Upper lobe of right lung (tissue), 1 donor: ENCODE results near the gene KCTD5. TPM values are rescaled to one million over a fixed set of nuclear protein-coding genes. Genes with fewer than 3 reads are reported as not detected.
A peak's percentile ranks its signal among the peaks of the same experiment; 100 is the strongest.
"Not testable (repeated sequence)": the region's sequence is repeated elsewhere in the genome, so short reads cannot be mapped to it uniquely, and the experiment has no call there.

ENCODE experiments used
- ATAC-seq: fragments of 200-7000 bp; cut with Tn5 transposase; one replicate; pipeline ENCODE4 v1.9.1; 2020; ENCODE audit warnings: mild to moderate bottlenecking, moderate library complexity
- DNase-seq: peaks from one replicate; pipeline ENCODE4 v3.0.0-alpha.2; 2020
- H3K27ac ChIP-seq: fragments of 200-600 bp; one replicate; pipeline ENCODE4 v1.8.0; 2022
- H3K27me3 ChIP-seq: fragments of 200-600 bp; one replicate; pipeline ENCODE4 v1.8.0; 2022; ENCODE audit warnings: mild to moderate bottlenecking
- H3K36me3 ChIP-seq: fragments of 200-600 bp; one replicate; pipeline ENCODE4 v1.8.0; 2022
- H3K4me1 ChIP-seq: fragments of 200-600 bp; one replicate; pipeline ENCODE4 v1.8.0; 2022
- H3K4me3 ChIP-seq: fragments of 200-600 bp; one replicate; pipeline ENCODE4 v1.8.0; 2022; ENCODE audit warnings: mild to moderate bottlenecking
- H3K9me3 ChIP-seq: fragments of 200-600 bp; one replicate; pipeline ENCODE4 v1.8.0; 2022
- CTCF ChIP-seq: fragments of 200-600 bp; IDR thresholded peaks from one replicate; pipeline ENCODE4 v1.8.0; 2022; ENCODE audit warnings: antibody characterized with exemption
- intact Hi-C: fragments of 100-400 bp; cut with DNase I; formaldehyde crosslinking; loops from one replicate; pipeline ENCODE4 v1.11.0; 2022
- total RNA-seq: library from RNA; stranded (reverse); fragmentation: NEBNext Ultra II Directional; extraction: Animal tissue kit (Norgen Biotek cat#: 25700); gene quantifications from one replicate; pipeline ENCODE4 v1.2.1, GENCODE V29; 2021
- donor health status: DM: no; HTN: yes; CAD: no; lungs with severe emphysema.

Gene KCTD5
- total RNA-seq, 1 donor from 2014 or later: 23.8 TPM

GRCh38 chr16:2692251-2692947 is 10.1 kb downstream of the KCTD5 start:
- TF ChIP-seq CTCF: no peak
- Histone ChIP-seq H3K4me1 (peaks cover 25% of the 10 kb centered on the region), H3K9me3 (no peaks in the 10 kb centered on the region), H3K27me3 (no peaks in the 10 kb centered on the region), H3K27ac (peak overlapping the region; percentile 65), H3K36me3 (peaks cover 19% of the 10 kb centered on the region), H3K4me3 (no peak overlapping the region)
- intact Hi-C loops: no loop called here
- ATAC-seq (no peak), DNase-seq (no peak)

- H3K27me3 ChIP-seq: no peaks in the 10 kb centered on the region
- H3K36me3 ChIP-seq: peaks cover 26% of the 10 kb centered on the region
- H3K27ac ChIP-seq: peak overlapping the region; percentile 65
- peaks cover 20% of the 10 kb centered on the region for H3K4me1 ChIP-seq
- H3K9me3 ChIP-seq: no peaks in the 10 kb centered on the region
- no peak overlapping the region for H3K4me3 ChIP-seq
- DNase-seq: no peak
- peak; percentile 16 for ATAC-seq
- TF ChIP-seq CTCF: no peak
- intact Hi-C loops: no loop called here
Measured at GRCh38 chr16:2692948-2693651, 10.8 kb downstream of the KCTD5 start.

- H3K9me3 ChIP-seq, H3K27ac ChIP-seq, ATAC-seq, H3K4me3 ChIP-seq, intact Hi-C loops, DNase-seq, H3K27me3 ChIP-seq: not testable (repeated sequence)
- H3K36me3 ChIP-seq: peaks cover 52% of the 10 kb centered on the region
- H3K4me1 ChIP-seq: peaks cover 12% of the 10 kb centered on the region
Measured at GRCh38 chr16:2696601-2697250, 14.4 kb downstream of the KCTD5 start.

- no peak overlapping the region for H3K27ac ChIP-seq
- intact Hi-C loops: no loop called here
- ATAC-seq (no peak), DNase-seq (no peak)
- TF ChIP-seq CTCF: no peak
- H3K9me3 ChIP-seq: no peaks in the 10 kb centered on the region
- no peak overlapping the region for H3K4me3 ChIP-seq
- H3K36me3 ChIP-seq: peaks cover 57% of the 10 kb centered on the region
- H3K27me3 ChIP-seq: no peaks in the 10 kb centered on the region
- peaks cover 7% of the 10 kb centered on the region for H3K4me1 ChIP-seq
Measured at GRCh38 chr16:2697401-2697948, 15.2 kb downstream of the KCTD5 start.

GRCh38 chr16:2698103-2698870 is 16.0 kb downstream of the KCTD5 start:
- no peak overlapping the region for H3K27ac ChIP-seq
- H3K27me3 ChIP-seq: no peaks in the 10 kb centered on the region
- intact Hi-C loops: no loop called here
- ATAC-seq (no peak), DNase-seq (no peak)
- H3K36me3 ChIP-seq: peaks cover 65% of the 10 kb centered on the region
- H3K4me3 ChIP-seq: no peak overlapping the region
- H3K9me3 ChIP-seq: no peaks in the 10 kb centered on the region
- no peaks in the 10 kb centered on the region for H3K4me1 ChIP-seq
- no peak for TF ChIP-seq CTCF
